ENCODE data around the gene SPATA16.
"Not testable (repeated sequence)": the region's sequence is repeated elsewhere in the genome, so short reads cannot be mapped to it uniquely, and the experiment has no call there.

The SPATA16 gene

GRCh38 chr3:173140986-173141385 lies at the start of gene SPATA16:
SPATA16 (minus strand) TSS chr3:173141235; CDS start chr3:173117731, 23,504 bp downstream.
- no peak for DNase-seq

GRCh38 chr3:173183022-173183421 lies 42.0 kb upstream of the SPATA16 start:
- DNase-seq = not testable (repeated sequence)

- no peak for DNase-seq
Observed at GRCh38 chr3:173173652-173174051, 32.6 kb upstream of the SPATA16 start.

DNA sequence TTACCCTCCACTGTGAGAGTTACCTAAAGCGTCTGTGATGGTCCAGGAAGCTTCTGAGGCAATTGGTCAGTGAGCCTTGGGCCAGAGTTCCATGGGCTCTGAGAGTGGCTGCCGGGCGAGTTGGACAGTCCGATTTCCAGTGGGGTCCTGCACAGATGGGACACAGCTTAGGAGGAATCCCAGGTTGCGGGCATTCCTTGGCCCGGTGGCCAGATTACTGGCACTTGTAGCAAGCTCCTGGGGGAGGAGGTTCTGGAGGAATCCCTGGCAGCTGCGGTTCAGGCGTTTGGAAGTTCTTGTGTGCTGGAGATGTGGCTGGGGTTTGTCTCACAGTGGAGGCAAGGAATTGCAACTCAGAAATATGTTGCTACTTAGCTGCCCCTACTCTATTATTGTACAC lies 18.1 kb upstream of the SPATA16 start:
- DNase-seq = not testable (repeated sequence)

- not testable (repeated sequence) for DNase-seq
Observed at GRCh38 chr3:173156533-173156932, 15.5 kb upstream of the SPATA16 start.

- no peak for DNase-seq
Observed at GRCh38 chr3:173153631-173154030, 12.6 kb upstream of the SPATA16 start.

GRCh38 chr3:173139420-173139819 lies 1.6 kb downstream of the SPATA16 start:
- DNase-seq = no peak

DNA sequence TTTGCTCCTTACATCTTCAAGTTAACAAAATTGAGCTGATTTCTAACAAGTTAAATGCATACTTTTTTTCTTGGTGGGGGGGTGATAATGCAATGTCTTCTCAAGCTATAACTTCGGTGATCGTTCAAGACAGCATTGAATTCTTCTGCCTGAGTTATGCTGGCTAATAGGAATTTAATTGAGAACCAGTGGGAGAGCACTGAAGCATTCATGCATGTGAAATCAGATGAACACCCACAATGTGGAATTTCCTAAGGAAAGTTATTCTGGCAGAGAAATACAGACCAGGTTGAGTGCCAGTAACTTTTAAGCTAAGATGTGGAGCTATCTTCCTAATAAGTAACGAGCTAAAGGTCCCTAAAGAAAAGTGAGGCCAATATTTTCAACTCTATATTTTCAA lies 3.0 kb downstream of the SPATA16 start:
- DNase-seq = no peak

DNA sequence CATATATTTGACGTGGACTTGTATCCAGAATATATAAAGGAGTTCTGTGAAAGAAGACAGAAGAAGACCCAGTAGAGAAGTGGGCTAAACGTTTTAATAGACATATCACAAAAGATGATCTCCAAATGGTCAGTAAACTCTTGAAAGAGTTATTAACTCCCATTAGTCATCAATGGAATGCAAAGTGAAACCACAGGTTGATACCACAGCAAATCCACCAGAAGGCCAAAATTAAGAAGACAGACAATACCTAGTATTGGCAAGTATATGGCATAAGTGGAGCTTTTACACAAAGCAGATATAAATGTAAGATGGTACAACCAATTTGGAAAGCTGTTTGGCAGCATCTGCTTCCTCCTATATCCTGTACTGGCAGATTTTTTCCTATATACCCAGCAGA lies 6.0 kb downstream of the SPATA16 start:
- no peak for DNase-seq

- no peak for DNase-seq
Observed at GRCh38 chr3:173128633-173129032, 12.4 kb downstream of the SPATA16 start.

- DNase-seq = no peak
Observed at GRCh38 chr3:173111321-173111720, 29.7 kb downstream of the SPATA16 start.

DNA sequence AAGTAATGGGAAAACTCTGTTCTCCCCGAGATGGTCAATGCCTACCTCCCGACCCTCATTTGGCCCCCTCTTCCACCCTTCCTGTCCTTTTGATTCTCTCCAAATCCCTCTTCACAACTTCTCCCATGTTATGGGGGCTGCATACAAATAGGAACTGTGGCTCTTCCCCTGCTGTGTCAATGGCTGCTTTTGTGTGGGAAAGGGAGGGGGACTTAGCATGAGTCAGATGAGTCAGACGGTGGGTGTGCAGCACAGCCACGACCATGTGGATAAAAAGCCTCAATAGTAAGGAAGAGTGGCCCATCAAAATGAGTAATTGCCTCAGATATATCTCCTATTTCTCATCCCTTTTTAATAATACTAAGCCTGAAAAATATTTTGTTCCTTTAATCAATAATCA lies 31.9 kb downstream of the SPATA16 start:
- no peak for DNase-seq

GRCh38 chr3:173103469-173103868 lies 37.6 kb downstream of the SPATA16 start:
- DNase-seq = no peak

- no peak for DNase-seq
Observed at GRCh38 chr3:173098959-173099358, 42.1 kb downstream of the SPATA16 start.

DNA sequence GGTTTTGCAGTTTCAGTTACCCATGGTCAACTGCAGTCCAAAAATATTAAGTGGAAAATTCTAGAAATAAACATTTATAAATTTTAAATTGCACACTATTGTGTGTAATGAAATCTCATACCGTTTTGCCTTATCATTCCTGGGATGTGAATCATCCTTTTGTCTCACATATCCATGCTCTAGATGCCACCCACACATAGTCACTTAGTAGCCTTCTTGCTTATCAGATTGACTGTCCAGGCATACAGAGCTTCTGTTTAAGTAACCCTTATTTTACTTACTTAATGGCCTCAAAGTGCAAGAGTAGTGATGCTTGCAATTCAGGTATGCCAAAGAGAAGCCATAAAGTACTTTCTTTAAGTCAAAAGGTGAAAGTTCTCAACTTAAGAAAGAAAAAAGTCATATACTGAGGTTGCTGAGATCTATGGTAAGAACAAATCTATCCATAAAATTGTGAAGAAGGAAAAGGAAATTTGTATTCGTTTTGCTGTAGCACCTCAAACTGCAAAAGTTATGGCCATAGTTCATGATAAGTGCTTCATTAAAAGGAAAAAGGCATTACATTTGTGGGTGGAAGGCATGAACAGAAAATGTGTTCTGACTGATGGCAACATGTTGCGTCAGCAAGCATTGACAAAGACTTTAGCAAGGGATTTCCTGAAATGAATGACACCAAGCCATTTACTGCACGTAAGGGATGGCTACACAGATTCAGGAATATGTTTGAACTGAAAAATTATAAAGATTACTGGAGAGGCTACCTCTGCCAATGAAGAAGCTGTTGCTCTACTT lies 43.8 kb downstream of the SPATA16 start:
- no peak for DNase-seq

GRCh38 chr3:173096140-173096539 lies 44.9 kb downstream of the SPATA16 start:
- no peak for DNase-seq

DNA sequence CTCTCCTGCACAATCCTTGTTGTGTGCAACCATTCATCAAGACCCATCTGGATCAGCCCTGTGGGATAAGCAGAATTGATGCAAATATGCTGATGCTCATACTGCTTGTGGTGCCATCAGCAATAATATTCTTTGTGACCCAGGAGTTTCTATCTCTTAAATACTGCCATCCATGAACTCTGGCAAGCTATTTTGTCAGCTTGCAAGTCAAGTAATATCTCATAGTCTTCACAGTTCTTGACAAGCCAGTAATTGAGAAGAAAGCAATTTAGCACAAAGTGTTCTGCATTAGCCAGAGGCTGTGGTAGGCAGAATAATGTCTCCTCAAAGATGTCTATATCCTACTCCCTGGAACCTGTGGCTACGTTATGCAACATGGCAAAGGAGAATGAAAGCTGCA lies 49.0 kb downstream of the SPATA16 start:
- no peak for DNase-seq

- no peak for DNase-seq
Observed at GRCh38 chr3:173090492-173090891, 50.5 kb downstream of the SPATA16 start.

DNA sequence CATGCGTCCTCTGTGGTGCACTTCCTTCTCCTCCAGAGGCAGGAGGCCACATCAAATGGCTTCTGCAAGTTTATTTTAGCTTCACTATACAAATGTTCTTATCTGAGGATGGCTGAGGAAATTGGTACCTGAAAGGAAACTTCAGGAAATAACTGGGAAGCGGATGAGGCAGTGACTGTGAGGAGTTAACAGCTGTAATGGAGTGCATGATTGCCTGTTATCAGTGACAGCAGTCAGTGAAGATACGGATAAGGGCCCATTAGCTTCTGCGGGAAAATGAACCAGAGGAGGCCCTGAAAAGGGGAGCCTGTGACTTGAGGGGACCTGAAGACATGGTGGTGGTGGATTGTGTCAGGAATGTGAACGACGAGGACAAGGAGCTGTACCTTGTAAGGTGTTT lies 51.8 kb downstream of the SPATA16 start:
- DNase-seq = no peak

DNA sequence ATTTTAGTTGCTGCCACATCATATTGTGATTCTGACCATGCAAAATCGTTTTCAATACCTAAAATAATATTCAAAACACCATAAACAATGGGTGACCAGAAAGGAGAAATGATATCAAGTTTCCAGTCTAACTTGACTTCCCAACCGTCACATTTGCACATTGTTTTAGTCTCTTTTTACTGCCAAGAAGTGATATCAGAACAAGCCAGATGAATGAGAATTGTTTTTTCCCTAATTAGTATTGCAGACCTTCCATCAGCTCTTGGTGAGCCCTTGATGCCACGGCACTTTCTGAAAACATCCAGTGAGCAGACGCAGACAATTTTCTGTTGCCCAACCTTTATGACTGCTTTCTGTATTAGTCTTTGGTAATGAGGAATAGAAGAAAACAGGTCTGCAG lies 62.5 kb downstream of the SPATA16 start:
- no peak for DNase-seq

DNA sequence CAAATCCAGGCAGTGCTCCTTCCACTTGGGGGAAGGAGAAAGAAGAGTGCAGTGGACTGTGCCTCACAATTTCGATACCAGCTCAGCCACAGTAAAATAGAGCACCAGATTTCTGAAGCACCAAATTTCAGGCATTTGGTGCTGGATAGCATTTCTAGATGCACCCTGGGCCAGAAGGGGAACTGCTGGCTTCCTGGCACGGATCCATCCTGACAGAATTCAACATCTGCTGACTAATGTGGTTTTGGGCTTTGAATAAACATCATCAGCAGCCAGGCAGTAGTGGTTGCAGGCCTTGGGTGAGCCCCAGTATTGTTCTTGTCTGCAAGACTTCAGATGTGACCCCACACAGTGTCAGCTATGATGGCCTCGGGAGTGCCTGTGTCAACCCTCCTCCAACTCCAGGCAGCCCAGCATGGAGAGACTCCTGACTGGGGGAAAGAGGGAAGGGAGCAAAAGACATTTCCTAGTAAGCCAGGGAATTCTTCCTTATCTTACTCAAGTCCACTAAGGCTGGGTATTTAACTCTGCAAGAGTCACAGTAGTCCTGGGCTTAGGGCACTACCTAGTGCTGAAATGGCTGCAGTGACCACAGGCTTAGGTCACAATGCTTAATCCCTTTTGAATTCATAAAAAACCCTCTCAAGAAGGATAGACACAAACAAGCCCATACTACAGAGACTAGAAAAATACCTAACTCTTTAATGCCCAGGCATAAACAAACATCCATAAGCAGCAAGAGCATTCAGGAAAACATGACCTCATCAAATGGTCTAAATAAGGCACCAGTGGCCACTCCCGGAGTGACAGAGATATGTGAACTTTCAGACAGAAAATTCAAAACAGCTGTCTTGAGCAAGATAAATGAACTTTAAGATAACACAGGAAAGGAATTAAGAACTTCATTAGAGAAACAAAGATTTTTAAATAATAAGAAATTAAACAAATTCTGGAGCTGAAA lies 74.7 kb downstream of the SPATA16 start:
- DNase-seq = no peak

GRCh38 chr3:173065543-173065981 lies 75.5 kb downstream of the SPATA16 start:
- DNase-seq = no peak

DNA sequence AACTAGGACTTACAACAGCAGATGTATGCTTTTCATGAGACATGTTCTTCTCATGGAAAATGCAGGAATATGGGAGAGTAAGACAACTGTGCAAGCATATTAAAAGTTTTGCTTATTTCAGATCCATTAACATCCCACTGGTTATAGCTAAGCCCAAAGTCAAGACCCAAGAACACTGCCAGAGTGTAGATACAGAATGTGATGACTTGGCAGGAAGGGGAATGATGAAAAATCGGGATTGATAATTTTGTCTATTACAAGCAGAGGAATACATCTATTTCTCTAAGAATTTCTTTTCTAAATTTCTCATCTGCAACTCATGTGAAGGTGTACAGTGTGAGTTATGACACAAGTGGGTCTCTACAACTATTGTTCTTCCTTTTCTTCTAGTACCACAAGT lies 76.4 kb downstream of the SPATA16 start:
- no peak for DNase-seq

GRCh38 chr3:173058229-173058628 lies 82.8 kb downstream of the SPATA16 start:
- DNase-seq = no peak
